ENCODE data around the gene CHURC1.
A peak's percentile ranks its signal among the peaks of the same experiment; 100 is the strongest.

Gene CHURC1

GRCh38 chr14:64948612-64949210, 34.5 kb downstream of the CHURC1 start:
- Histone ChIP-seq H3K27me3 (no peaks in the 10 kb centered on the region), H3K4me1 (peaks cover 0 to 23% (median 16%) of the 10 kb centered on the region in 4 donors), H3K36me3 (peaks cover 0 to 62% (median 24%) of the 10 kb centered on the region in 3 donors), H3K4me3 (no peak overlapping the region), H3K27ac (no peak overlapping the region), H3K9me3 (no peaks in the 10 kb centered on the region)
- intact Hi-C loops (cut with DNase I; ENCODE audit: low total_unique reads): no loop called here
- no peak for TF ChIP-seq CTCF (IDR thresholded peaks at IDR 0.05)
- DNase-seq: no peak

DNA sequence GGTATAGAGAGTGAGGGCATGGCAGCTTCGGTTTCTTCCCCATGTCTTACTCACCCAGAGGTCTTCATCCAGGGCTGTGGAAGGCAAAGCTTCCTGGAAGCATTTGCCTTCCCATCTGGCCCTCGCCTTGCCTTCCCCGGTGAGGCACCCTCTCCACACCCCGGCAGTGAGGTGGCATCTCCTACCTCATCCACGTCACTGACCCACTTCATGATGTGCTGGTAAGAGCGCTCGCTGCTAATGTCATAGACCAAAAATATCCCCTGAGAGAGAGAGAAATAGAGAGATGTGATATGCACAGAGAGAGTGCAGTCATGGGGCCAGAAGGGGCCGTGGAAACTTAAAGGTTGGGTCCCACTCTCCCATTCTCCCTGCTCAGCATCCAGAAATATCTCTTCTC, 36.6 kb downstream of the CHURC1 start:
- TF ChIP-seq CTCF (IDR thresholded peaks at IDR 0.05): no peak
- peaks cover 0 to 54% (median 8%) of the 10 kb centered on the region in 3 donors for H3K36me3 ChIP-seq
- no peaks in the 10 kb centered on the region for H3K27me3 ChIP-seq
- H3K9me3 ChIP-seq: no peaks in the 10 kb centered on the region
- H3K27ac ChIP-seq: no peak overlapping the region
- H3K4me1 ChIP-seq: peaks cover 0 to 23% (median 16%) of the 10 kb centered on the region in 4 donors
- intact Hi-C loops (cut with DNase I; ENCODE audit: low total_unique reads): no loop called here
- DNase-seq: no peak
- H3K4me3 ChIP-seq: no peak overlapping the region

DNA sequence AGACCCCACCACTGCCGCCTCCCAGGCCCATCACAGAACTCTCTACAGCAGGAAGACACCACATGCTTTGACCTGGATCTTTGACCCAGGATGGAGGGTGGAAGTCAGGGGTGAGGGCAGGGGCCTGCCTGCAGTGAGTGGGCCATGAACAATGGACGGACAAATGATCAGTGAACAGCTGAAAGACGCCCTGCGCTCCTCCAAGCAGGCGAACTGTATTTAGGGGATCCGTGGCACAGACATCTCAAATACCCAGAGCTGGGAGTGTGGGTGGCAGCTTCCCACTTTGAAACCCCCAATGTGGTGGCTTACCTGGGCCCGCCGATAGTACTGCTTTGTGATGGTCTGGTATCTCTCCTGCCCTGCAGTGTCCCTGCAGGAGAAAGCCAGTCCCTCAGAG, 37.0 kb downstream of the CHURC1 start:
- TF ChIP-seq CTCF (IDR thresholded peaks at IDR 0.05): no peak
- DNase-seq: no peak
- Histone ChIP-seq H3K4me1 (peaks cover 0 to 23% (median 16%) of the 10 kb centered on the region in 4 donors), H3K9me3 (no peaks in the 10 kb centered on the region), H3K4me3 (no peak overlapping the region), H3K36me3 (peaks cover 0 to 54% (median 7%) of the 10 kb centered on the region in 3 donors), H3K27ac (peak overlapping the region; percentile 9 to 48), H3K27me3 (no peaks in the 10 kb centered on the region)
- intact Hi-C loops (cut with DNase I; ENCODE audit: low total_unique reads): no loop called here

- Histone ChIP-seq H3K27ac (peak overlapping the region; percentile 38 to 48), H3K27me3 (no peaks in the 10 kb centered on the region), H3K4me3 (no peak overlapping the region), H3K36me3 (peaks cover 0 to 54% (median 7%) of the 10 kb centered on the region in 3 donors), H3K4me1 (peaks cover 0 to 23% (median 16%) of the 10 kb centered on the region in 4 donors), H3K9me3 (no peaks in the 10 kb centered on the region)
- intact Hi-C loops (cut with DNase I; ENCODE audit: low total_unique reads): no loop called here
- no peak for TF ChIP-seq CTCF (IDR thresholded peaks at IDR 0.05)
- DNase-seq: peak in 1 of 2 donors; percentile 81
Observed at GRCh38 chr14:64951724-64952123, 37.5 kb downstream of the CHURC1 start.

GRCh38 chr14:64952598-64953309, 38.5 kb downstream of the CHURC1 start:
- Histone ChIP-seq H3K27me3 (no peaks in the 10 kb centered on the region), H3K4me1 (peaks cover 0 to 23% (median 16%) of the 10 kb centered on the region in 4 donors), H3K9me3 (no peaks in the 10 kb centered on the region), H3K36me3 (peaks cover 0 to 52% (median 7%) of the 10 kb centered on the region in 3 donors), H3K4me3 (no peak overlapping the region), H3K27ac (peak overlapping the region; percentile 38 to 48)
- TF ChIP-seq CTCF (IDR thresholded peaks at IDR 0.05): no peak
- peak in 1 of 2 donors; percentile 17 for DNase-seq
- intact Hi-C loops (cut with DNase I; ENCODE audit: low total_unique reads): no loop called here
